ENCODE results near the gene OGA.

GRCh38 chr10:101777619-101778145, 40.6 kb downstream of the OGA start:
- TF ChIP-seq CTCF (IDR thresholded peaks at IDR 0.05; ENCODE audit: low read depth, low read length, poor library complexity, severe bottlenecking) = no peak
- TF ChIP-seq EZH2phosphoT487 (IDR thresholded peaks at IDR 0.05; ENCODE audit: borderline replicate concordance, low read length) = no peak

All from DOHH2 (cell line).